ENCODE data around the gene HSBP1.

GRCh38 chr16:83785455-83785854 is 22.3 kb upstream of the HSBP1 start:
- TF ChIP-seq, protein P1, sequence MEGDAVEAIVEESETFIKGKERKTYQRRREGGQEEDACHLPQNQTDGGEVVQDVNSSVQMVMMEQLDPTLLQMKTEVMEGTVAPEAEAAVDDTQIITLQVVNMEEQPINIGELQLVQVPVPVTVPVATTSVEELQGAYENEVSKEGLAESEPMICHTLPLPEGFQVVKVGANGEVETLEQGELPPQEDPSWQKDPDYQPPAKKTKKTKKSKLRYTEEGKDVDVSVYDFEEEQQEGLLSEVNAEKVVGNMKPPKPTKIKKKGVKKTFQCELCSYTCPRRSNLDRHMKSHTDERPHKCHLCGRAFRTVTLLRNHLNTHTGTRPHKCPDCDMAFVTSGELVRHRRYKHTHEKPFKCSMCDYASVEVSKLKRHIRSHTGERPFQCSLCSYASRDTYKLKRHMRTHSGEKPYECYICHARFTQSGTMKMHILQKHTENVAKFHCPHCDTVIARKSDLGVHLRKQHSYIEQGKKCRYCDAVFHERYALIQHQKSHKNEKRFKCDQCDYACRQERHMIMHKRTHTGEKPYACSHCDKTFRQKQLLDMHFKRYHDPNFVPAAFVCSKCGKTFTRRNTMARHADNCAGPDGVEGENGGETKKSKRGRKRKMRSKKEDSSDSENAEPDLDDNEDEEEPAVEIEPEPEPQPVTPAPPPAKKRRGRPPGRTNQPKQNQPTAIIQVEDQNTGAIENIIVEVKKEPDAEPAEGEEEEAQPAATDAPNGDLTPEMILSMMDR (IDR thresholded peaks at IDR 0.05) = no peak
- no peak for TF ChIP-seq POLR2A (IDR thresholded peaks at IDR 0.05)

Measured in heart left ventricle (tissue), 13 donors.